HG03565 (cell line): Measurements from ENCODE around the gene JPH2.

Source experiments
- ATAC-seq: cut with Tn5 transposase; IDR thresholded peaks from one replicate; pipeline ENCODE4 v1.9.1; 2021; ENCODE audit warnings: mild to moderate bottlenecking, moderate library complexity; ENCODE audit not compliant: unreplicated experiment

The JPH2 gene

GRCh38 chr20:44104798-44105517 lies 82.0 kb downstream of the JPH2 start:
- ATAC-seq: no peak

DNA sequence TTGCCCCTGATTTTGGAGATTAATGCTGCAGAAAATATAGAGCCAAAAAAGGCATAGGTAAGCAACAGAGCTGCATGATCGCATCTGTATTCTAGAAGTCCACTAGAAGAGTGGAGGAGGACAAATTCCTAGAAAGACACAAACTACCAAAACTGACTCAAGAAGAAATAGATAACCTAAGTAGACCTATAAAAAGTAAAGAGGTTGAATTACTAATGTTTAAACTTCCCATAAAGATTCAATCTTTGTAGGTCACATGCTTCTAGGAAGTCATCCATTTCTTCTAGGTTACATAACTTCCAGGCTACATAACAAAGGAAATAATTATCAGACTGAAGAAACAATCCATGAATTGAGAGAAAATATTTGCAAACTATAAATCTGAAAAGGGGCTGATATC lies 84.4 kb downstream of the JPH2 start:
- ATAC-seq: no peak

DNA sequence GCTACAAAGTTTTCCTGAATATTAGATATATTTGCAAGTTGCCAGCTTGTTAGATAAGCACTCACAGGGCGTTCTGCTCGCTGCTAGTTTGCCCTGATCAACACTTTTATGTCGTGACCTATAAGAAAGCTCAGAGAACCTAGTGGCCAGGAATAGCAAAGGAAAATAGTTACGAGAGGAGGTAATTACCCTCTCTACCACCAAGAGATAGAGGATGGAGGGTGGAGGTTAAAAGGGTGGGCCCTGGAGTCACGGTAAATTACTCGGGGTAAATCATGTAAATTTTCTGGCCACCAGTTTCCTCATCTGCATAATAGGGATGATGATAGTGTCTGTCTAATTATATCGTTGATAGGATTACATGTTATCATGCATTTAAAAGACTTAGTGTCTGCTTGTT lies 87.2 kb downstream of the JPH2 start:
- no peak for ATAC-seq

DNA sequence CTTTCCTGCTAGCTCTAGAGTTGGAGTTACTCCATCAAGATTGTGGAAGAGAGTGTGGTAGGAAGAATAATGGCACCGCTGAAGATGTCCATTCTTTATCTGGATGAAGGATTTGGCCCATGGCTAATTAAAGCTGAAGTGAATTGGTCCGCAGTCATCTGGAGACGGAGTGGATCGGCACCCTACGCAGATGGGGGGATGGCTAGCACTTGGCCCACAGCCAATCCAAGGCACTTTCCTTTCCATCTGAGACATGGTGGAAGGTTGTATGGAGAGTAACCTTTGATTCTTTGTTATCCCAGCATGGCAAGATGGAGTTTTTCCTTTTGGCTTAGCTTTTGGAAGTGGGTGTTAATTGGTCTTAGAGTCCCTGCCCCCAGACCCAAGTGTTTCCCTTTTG lies 88.3 kb downstream of the JPH2 start:
- ATAC-seq: no peak

DNA sequence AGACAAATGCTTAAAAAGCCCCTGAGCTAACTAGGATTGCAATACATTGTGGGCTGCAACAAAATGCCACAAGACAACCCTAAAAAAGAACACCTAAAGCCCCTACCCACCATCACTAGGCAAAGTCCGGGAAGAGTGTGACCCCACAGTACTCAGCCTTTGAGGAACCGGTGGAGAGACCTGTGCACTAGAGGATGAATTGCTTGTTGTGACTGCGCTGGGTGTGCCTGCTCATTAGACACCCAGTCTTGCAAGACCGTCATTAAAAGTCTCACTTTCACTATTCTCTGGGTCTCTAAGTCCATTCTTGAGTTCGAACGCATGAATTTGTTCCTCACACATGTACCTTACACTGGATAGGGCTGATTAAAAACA lies 88.7 kb downstream of the JPH2 start:
- ATAC-seq: no peak

- ATAC-seq: no peak
These were observed 89.3 kb downstream of the JPH2 start for GRCh38 chr20:44097521-44098255.

DNA sequence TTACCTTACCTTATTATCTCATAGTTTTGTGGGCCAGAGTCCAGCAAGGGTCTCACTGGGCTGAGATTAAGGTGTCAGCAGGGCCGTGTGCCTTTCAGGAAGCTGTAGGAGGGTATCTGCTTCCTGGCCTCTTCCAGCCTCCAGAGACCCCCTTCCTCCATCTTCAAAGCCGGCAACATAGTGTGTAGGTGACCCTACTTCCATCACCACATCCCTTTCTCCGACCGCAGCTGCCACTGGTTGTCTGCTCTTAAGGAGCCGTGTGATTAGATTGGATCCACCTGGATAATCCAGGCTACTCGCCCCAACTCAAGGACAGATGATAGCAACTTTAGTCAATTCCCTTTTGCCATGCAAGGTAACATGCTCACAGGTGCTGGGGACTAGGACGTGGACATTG lies 91.2 kb downstream of the JPH2 start:
- ATAC-seq: no peak

- ATAC-seq: no peak
These were observed 93.8 kb downstream of the JPH2 start for GRCh38 chr20:44093249-44093582.

DNA sequence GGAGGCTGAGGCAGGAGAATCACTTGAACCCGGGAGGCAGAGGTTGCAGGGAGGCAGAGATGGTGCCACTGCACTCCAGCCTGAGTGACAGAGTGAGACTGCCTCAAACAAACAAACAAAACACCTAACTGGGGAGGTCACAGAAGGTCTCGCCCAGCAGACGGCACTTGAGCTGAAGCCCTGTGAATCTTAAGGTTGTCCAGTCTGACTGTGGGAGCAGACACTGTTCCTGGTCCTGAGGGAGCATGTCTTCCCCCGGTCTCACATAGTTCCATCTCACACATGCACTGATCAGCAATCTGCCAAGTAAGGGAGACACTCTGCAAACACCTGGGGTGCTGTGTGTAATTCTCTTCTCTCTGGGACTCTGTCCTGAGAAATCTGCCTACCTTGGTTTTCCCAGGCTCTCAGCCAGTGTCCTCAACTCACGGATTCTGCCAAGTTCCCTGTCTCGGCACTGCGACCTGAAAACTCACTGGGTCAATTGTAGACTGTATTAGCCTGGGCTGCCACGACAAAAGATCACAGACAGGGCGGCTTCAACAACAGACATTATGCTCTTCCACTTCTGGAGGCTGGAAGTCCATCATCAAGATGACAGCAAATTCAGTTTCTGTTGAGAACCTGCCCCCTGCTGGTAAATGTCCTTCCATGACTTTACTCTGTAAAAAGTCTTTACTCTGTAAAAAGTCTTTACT lies 94.3 kb downstream of the JPH2 start:
- ATAC-seq: no peak

GRCh38 chr20:44091026-44091425 lies 96.0 kb downstream of the JPH2 start:
- ATAC-seq: no peak

- ATAC-seq: no peak
These were observed 96.9 kb downstream of the JPH2 start for GRCh38 chr20:44089987-44090674.

- ATAC-seq: no peak
These were observed 99.2 kb downstream of the JPH2 start for GRCh38 chr20:44087857-44088120.

DNA sequence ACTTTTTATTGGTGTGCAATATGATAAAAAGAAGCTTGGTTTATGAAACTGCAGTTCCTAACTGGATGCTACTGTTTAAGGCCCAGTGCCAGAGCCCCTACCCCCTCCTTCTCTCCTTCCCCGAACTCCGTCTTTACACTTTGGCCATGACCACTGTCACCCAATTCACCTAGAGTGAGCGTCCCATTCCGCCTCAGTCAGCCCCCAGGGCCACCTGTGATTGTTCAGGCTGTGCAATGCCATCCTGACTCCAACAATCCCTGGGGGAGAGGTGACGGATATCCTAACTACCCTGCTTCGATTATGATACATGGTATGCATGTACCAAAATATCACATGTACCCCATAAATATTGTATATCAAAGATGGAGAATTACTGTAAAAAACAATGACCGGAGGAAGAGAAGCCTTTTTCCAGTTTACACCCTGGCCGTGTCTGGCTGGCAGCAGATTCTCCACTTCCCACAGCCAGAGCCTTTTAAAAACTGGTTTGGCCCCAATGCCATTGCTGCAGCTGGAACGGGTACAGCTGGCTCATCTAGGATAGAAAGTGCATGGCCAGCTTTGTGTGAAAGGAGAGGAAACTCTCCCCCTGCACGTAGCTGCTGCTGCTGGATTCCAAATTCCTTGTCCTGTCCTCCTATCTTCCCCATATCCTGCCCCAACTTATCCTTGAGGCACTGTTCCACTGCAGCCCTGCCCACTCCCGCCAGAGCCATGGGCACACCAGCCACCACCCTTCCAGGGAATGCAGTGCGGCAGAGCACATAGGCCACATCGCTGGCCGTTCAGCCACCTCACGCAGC lies 99.7 kb downstream of the JPH2 start:
- no peak for ATAC-seq

- no peak for ATAC-seq
These were observed 101.2 kb downstream of the JPH2 start for GRCh38 chr20:44085616-44086434.

- no peak for ATAC-seq
These were observed 102.1 kb downstream of the JPH2 start for GRCh38 chr20:44084891-44085290.

DNA sequence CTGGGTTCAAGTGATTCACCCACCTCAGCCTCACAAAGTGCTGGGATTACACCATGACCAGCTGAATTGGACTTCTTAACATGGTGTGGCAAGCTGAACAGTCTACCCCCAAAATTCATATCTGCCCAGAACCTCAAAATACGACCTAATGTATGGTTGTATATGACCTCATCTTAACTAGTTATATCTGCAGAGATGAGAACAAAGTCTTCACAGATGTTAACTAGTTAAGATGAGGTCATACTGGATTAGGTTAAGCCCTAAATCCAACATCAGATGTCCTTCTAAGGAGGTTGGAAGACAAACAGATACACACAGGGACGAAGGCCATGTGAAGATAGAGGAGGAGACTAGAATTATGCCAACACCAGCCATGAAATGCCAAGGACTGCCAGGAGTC lies 102.5 kb downstream of the JPH2 start:
- ATAC-seq: no peak

DNA sequence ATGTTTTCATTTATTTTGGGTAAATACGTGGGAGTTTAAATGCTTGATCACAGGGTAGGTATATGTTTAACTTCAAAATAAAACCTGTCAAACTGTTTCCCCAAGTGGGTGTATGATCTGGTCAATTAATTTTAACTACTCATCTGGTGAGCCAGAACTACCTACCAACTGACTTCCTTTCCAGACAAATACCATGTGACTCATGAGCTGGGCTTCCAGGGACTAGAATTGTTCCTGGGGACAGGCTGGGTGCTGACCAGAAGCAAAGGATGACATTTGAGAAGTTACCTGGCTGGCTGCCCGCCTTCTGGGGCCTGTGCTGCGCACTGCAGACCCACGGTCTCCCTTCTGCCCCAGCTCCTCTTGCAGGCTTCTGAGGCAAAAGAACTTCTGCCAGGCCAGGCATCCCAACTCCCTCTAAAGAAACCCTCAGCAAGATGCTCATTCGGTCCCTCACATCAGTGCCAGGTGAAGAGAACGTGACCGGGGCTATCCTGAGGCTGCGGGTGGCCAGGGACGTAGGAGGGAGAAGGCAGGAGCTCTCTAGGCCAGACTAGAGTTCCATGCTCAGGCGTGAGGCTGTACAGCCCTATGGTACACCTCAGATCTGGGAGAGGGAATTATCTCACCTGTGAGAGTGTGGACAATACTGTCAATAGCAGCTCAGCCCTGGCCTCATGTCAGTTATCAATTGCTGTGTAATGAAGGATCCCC lies 103.6 kb downstream of the JPH2 start:
- no peak for ATAC-seq

GRCh38 chr20:44081888-44082287 lies 105.1 kb downstream of the JPH2 start:
- ATAC-seq: no peak

- no peak for ATAC-seq
These were observed 105.5 kb downstream of the JPH2 start for GRCh38 chr20:44081476-44081875.
